CD4-positive, alpha-beta memory T cell (primary cell): ENCODE data around the gene CREBBP. TPM values are rescaled to one million over a fixed set of nuclear protein-coding genes. Genes with fewer than 3 reads are reported as not detected.

Source experiments
- CTCF ChIA-PET: fragments of 350-600 bp; sonication (Branson Sonifier 250); formaldehyde crosslinking; loops from one replicate; lab custom pipeline; 2021; ENCODE audit warnings: inconsistent platforms; ENCODE audit not compliant: partially characterized antibody; lab: Charles Lee
- POLR2A ChIA-PET: fragments of 350-600 bp; sonication (Branson Sonifier 250); formaldehyde crosslinking; loops from one replicate; lab custom pipeline; 2021; ENCODE audit not compliant: partially characterized antibody; lab: Charles Lee
- DNase-seq, 5 donors: peaks; one replicate each; pipeline versions ENCODE4 v3.0.0 to v3.0.0-alpha.2; 2020 to 2022; ENCODE audit warnings: mixed read lengths in 1 of 5
- H3K27ac ChIP-seq: one replicate; pipeline ENCODE4 v1.7.0; 2013; ENCODE audit warnings: low read depth, low read length
- H3K27me3 ChIP-seq: 2 replicates; pipeline ENCODE4 v1.7.0; 2013; ENCODE audit warnings: mild to moderate bottlenecking, low read length, moderate library complexity; ENCODE audit not compliant: insufficient read depth
- H3K36me3 ChIP-seq: 2 replicates; pipeline ENCODE4 v1.7.0; 2013; ENCODE audit warnings: mild to moderate bottlenecking, low read length, moderate library complexity; ENCODE audit not compliant: insufficient read depth
- H3K4me1 ChIP-seq: 2 replicates; pipeline ENCODE4 v1.7.0; 2013; ENCODE audit warnings: mild to moderate bottlenecking, low read length, moderate library complexity; ENCODE audit not compliant: insufficient read depth
- H3K4me3 ChIP-seq, 2 donors: one replicate each; pipeline ENCODE4 v1.7.0; 2013; ENCODE audit warnings: low read length in 2 of 2, mild to moderate bottlenecking in 1 of 2
- H3K9me3 ChIP-seq, 2 donors: one replicate each; pipeline ENCODE4 v1.7.0; 2013; ENCODE audit warnings: low read length in 2 of 2, control low read depth in 1 of 2; ENCODE audit not compliant: control insufficient read depth in 1 of 2
- H3K27ac Mint-ChIP-seq, 7 donors: one replicate each; pipeline ENCODE4 v1.8.0; 2020 to 2021; ENCODE audit warnings: mixed read lengths in 7 of 7, mild to moderate bottlenecking in 6 of 7, inconsistent platforms in 3 of 7, moderate library complexity in 3 of 7
- H3K27me3 Mint-ChIP-seq, 2 donors: one replicate each; pipeline ENCODE4 v1.8.0; 2020 to 2021; ENCODE audit warnings: mixed read lengths in 2 of 2
- H3K36me3 Mint-ChIP-seq, 2 donors: one replicate each; pipeline ENCODE4 v1.8.0; 2020 to 2021; ENCODE audit warnings: mixed read lengths in 2 of 2, inconsistent platforms in 1 of 2, mild to moderate bottlenecking in 1 of 2
- H3K4me1 Mint-ChIP-seq, 4 donors: one replicate each; pipeline ENCODE4 v1.8.0; 2020 to 2021; ENCODE audit warnings: mixed read lengths in 4 of 4, mild to moderate bottlenecking in 1 of 4
- H3K4me3 Mint-ChIP-seq, 8 donors: one replicate each; pipeline ENCODE4 v1.8.0; 2020 to 2021; ENCODE audit warnings: mixed read lengths in 8 of 8, mild to moderate bottlenecking in 7 of 8, moderate library complexity in 6 of 8, inconsistent platforms in 3 of 8
- H3K9me3 Mint-ChIP-seq, 8 donors: one replicate each; pipeline ENCODE4 v1.8.0; 2020 to 2021; ENCODE audit warnings: mixed read lengths in 8 of 8, mild to moderate bottlenecking in 5 of 8, inconsistent platforms in 3 of 8, moderate library complexity in 1 of 8
- intact Hi-C: fragments of 100-400 bp; cut with micrococcal nuclease; formaldehyde crosslinking; loops from one replicate; pipeline ENCODE4 v1.15.1; 2023
- polyA plus RNA-seq, 2 donors: library from polyadenylated mRNA; unstranded; fragments of 300-500 nt; fragmentation: Illumina TruSeq; gene quantifications; one replicate each; pipeline ENCODE4 v1.2.3, GENCODE V29; 2021
- total RNA-seq, 2 experiments: library from RNA; stranded (reverse); gene quantifications; one replicate each; pipeline ENCODE4 v1.2.3, GENCODE V29; 2021

CREBBP gene
- total and polyA plus RNA-seq, 4 experiments from 2014 or later, result 0.60 to 133 (median 68.3) TPM

- Histone ChIP-seq H3K27ac (no peak overlapping the region), H3K27me3 (no peaks in the 10 kb centered on the region), H3K9me3 (no peaks in the 10 kb centered on the region), H3K36me3 (peaks cover 71% of the 10 kb centered on the region), H3K4me1 (no peaks in the 10 kb centered on the region), H3K4me3 (no peak overlapping the region)
- DNase-seq, result no peak
- Mint-ChIP-seq H3K27me3 (no peaks in the 10 kb centered on the region), H3K4me3 (no peak overlapping the region), H3K36me3 (peaks cover 54 to 74% of the 10 kb centered on the region in 2 donors), H3K9me3 (peaks cover 0 to 8% (median 0%) of the 10 kb centered on the region in 8 donors), H3K27ac (peak overlapping the region in 1 of 7 donors; percentile 46), H3K4me1 (peaks cover 0 to 4% (median 0%) of the 10 kb centered on the region in 4 donors)
- intact Hi-C loops, result no loop called here
- CTCF ChIA-PET, result no interaction called here
- POLR2A ChIA-PET, result interaction anchor here (1.6 kb wide), 1 partner anchor 14 kb away, joined by 5 read pairs; the partner anchor contains the start of gene TRAP1
These were observed 149.2 kb downstream of the CREBBP start for GRCh38 chr16:3731126-3731935.

DNA sequence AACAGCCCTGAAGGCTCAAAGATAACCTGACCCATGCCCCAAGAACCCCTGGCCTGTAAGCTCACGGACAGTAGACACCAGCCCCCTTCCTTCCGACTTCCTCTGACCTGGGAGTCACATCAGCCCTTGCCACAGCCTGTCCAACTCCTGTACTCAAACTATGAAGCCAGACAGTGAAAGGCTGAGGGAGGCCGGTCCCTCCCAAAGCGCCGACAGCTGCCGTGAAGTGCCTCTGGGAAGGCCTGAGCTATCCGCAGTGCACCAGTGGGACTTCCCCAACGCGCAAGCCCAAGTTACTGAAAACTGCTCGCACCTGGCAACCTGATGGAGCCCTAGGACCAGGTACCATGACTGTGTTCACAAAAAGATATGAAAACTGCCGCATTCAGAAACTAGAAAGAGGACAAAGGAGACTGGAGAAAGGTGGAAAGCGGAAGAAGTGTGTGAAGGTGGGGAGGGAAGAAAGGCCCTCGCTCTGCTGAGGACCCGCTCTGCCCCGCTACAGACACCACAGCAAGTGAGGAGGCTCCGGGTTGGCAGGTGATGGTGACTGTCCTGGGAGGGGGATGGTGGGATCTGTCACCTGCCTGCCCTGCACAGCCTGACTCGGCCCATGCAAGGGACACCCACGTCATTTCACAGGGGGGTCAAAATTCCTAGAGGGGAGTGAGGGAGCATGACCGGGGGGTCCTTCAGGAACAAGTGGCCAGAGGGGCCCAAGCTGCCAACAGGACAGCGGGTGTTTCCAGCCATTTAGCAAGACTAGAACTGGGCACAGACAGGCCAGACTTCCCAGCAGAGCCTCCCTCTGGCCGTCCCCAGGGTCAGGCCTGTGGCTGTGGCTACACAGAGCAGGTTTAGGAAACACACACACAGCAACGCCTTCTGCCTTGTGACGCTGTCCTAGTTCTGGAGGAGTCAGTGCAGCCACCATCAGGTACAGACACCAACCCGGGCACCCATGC, 150.1 kb downstream of the CREBBP start:
- no peaks in the 10 kb centered on the region for H3K4me1 ChIP-seq
- H3K36me3 Mint-ChIP-seq, result peaks cover 45 to 65% of the 10 kb centered on the region in 2 donors
- peak overlapping the region in 1 of 8 donors; percentile 12 for H3K4me3 Mint-ChIP-seq
- H3K4me1 Mint-ChIP-seq, result peaks cover 0 to 4% (median 0%) of the 10 kb centered on the region in 4 donors
- H3K27me3 Mint-ChIP-seq, result no peaks in the 10 kb centered on the region
- peaks cover 62% of the 10 kb centered on the region for H3K36me3 ChIP-seq
- H3K27ac Mint-ChIP-seq, result peak overlapping the region in 4 of 7 donors; percentile 21 to 75 (median 40)
- DNase-seq, result no peak
- no peak overlapping the region for H3K4me3 ChIP-seq
- intact Hi-C loops, result no loop called here
- POLR2A ChIA-PET, result no interaction called here
- H3K27me3 ChIP-seq, result no peaks in the 10 kb centered on the region
- H3K9me3 Mint-ChIP-seq, result peaks cover 0 to 8% (median 0%) of the 10 kb centered on the region in 8 donors
- H3K9me3 ChIP-seq, result no peaks in the 10 kb centered on the region
- CTCF ChIA-PET, result no interaction called here
- H3K27ac ChIP-seq, result no peak overlapping the region

- no peaks in the 10 kb centered on the region for H3K27me3 Mint-ChIP-seq
- peaks cover 0 to 5% (median 0%) of the 10 kb centered on the region in 8 donors for H3K9me3 Mint-ChIP-seq
- Histone ChIP-seq H3K4me1 (no peaks in the 10 kb centered on the region), H3K27me3 (no peaks in the 10 kb centered on the region), H3K36me3 (peaks cover 52% of the 10 kb centered on the region), H3K9me3 (no peaks in the 10 kb centered on the region), H3K4me3 (no peak overlapping the region), H3K27ac (no peak overlapping the region)
- ChIA-PET POLR2A (interaction anchor here (1.6 kb wide), 1 partner anchor 12 kb away, joined by 5 read pairs; the partner anchor contains the start of gene TRAP1), CTCF (no interaction called here)
- peaks cover 0 to 4% (median 0%) of the 10 kb centered on the region in 4 donors for H3K4me1 Mint-ChIP-seq
- H3K36me3 Mint-ChIP-seq, result peaks cover 39 to 58% of the 10 kb centered on the region in 2 donors
- DNase-seq, result no peak
- H3K27ac Mint-ChIP-seq, result peak overlapping the region in 3 of 7 donors; percentile 2 to 64 (median 36)
- intact Hi-C loops, result no loop called here
- H3K4me3 Mint-ChIP-seq, result peak overlapping the region in 1 of 8 donors; percentile 12
These were observed 151.1 kb downstream of the CREBBP start for GRCh38 chr16:3729161-3730112.

- Mint-ChIP-seq H3K27ac (no peak overlapping the region), H3K9me3 (peaks cover 0 to 5% (median 0%) of the 10 kb centered on the region in 8 donors), H3K4me1 (peaks cover 0 to 4% (median 0%) of the 10 kb centered on the region in 4 donors), H3K4me3 (no peak overlapping the region), H3K27me3 (no peaks in the 10 kb centered on the region), H3K36me3 (peaks cover 34 to 52% of the 10 kb centered on the region in 2 donors)
- Histone ChIP-seq H3K27me3 (no peaks in the 10 kb centered on the region), H3K27ac (no peak overlapping the region), H3K4me3 (no peak overlapping the region), H3K9me3 (no peaks in the 10 kb centered on the region), H3K4me1 (no peaks in the 10 kb centered on the region), H3K36me3 (peaks cover 47% of the 10 kb centered on the region)
- ChIA-PET POLR2A (interaction anchor here (1.6 kb wide), 1 partner anchor 11 kb away, joined by 5 read pairs; the partner anchor contains the start of gene TRAP1), CTCF (no interaction called here)
- DNase-seq, result no peak
- intact Hi-C loops, result no loop called here
These were observed 151.9 kb downstream of the CREBBP start for GRCh38 chr16:3728424-3729160.

DNA sequence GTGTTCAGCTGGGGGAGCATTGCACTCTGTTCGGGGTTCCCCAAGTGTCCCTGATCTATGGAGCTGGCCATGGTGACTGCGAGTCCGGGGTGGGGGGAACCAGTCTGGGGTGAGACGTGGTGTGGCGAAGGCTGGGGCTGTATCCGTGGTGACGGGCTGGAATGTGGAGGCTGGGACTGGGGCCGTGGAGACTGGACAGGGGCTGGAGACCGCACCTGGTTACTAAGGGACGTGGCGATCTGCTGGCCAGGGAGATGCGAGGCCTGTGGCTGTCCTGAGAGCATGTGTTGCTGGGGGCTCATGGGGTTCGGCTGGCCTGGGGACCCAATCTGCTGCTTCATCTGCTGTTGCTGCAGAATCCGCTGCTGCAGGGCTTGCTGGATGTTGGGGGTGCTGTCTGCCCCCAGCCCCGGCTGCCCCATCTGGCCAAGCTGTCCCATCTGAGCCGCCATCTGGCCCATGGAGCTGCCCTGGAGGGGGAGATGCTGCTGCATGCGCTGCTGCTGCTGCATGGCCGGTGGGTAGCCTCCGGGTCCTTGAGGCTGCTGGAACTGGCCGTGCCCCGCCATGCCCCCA, 152.6 kb downstream of the CREBBP start:
- H3K4me1 Mint-ChIP-seq, result peaks cover 0 to 4% (median 0%) of the 10 kb centered on the region in 4 donors
- peaks cover 34 to 48% of the 10 kb centered on the region in 2 donors for H3K36me3 Mint-ChIP-seq
- Histone ChIP-seq H3K4me1 (no peaks in the 10 kb centered on the region), H3K9me3 (no peaks in the 10 kb centered on the region), H3K27me3 (no peaks in the 10 kb centered on the region), H3K36me3 (peaks cover 47% of the 10 kb centered on the region), H3K27ac (no peak overlapping the region), H3K4me3 (no peak overlapping the region)
- CTCF ChIA-PET, result no interaction called here
- DNase-seq, result no peak
- H3K9me3 Mint-ChIP-seq, result peaks cover 0 to 5% (median 0%) of the 10 kb centered on the region in 8 donors
- H3K27me3 Mint-ChIP-seq, result no peaks in the 10 kb centered on the region
- POLR2A ChIA-PET, result interaction anchor here (1.6 kb wide), 1 partner anchor 11 kb away, joined by 5 read pairs; the partner anchor contains the start of gene TRAP1
- intact Hi-C loops, result no loop called here
- H3K27ac Mint-ChIP-seq, result peak overlapping the region in 2 of 7 donors; percentile 47 to 68
- peak overlapping the region in 1 of 8 donors; percentile 25 for H3K4me3 Mint-ChIP-seq
